Kidney epithelial cell (primary cell): Measurements from ENCODE around the gene HTD2. TPM values are rescaled to one million over a fixed set of nuclear protein-coding genes. Genes with fewer than 3 reads are reported as not detected.
A peak's percentile ranks its signal among the peaks of the same experiment; 100 is the strongest.
"Not testable (repeated sequence)": the region's sequence is repeated elsewhere in the genome, so short reads cannot be mapped to it uniquely, and the experiment has no call there.

ENCODE experiments used
- DNase-seq: peaks from one replicate; pipeline ENCODE4 v3.0.0-alpha.2; 2010; ENCODE audit warnings: low read depth
- H3K27me3 ChIP-seq: 2 replicates; pipeline ENCODE4 v1.6.0; 2011; ENCODE audit warnings: low read length; ENCODE audit not compliant: control insufficient read depth, insufficient read depth
- H3K36me3 ChIP-seq: 2 replicates; pipeline ENCODE4 v1.5.1; 2011; ENCODE audit warnings: low read length; ENCODE audit not compliant: control insufficient read depth, insufficient read depth
- H3K4me3 ChIP-seq: 2 replicates; pipeline ENCODE4 v1.5.1; 2011; ENCODE audit warnings: low read depth, mild to moderate bottlenecking, control low read depth, low read length
- total RNA-seq: library from RNA; depleted of rRNA; stranded (reverse); fragments of >200 nt; gene quantifications from 2 replicates; pipeline ENCODE4 v1.2.3, GENCODE V29; 2015
- TF ChIP-seq, protein P1 (sequence below): IDR thresholded peaks from 2 replicates; pipeline ENCODE4 v1.5.1; 2011; ENCODE audit warnings: mild to moderate bottlenecking, moderate library complexity, low read length, control low read depth, inconsistent platforms; ENCODE audit not compliant: insufficient read depth, poor library complexity, severe bottlenecking

HTD2 gene
- total RNA-seq, 1 donor from 2014 or later = 5.3 TPM

DNA sequence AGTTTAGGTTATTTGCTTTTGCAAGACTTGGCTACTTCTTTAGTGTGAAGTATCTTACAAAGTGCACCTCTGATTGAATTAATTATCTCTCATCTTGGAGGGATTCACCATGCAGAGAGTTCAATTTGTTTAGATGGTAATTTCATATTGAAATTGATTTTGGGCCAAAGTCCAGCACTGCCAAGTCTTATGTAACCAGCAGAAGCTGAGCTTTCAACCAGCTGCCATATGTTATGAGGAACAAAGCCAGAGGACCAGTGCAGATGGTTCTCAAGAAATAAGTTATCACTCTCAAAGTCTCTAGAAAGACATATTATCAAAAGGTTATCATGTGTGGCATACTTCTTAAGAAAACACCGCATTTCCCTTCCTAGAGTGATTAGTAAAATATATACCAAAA, 39.7 kb upstream of the HTD2 start:
- no peaks in the 10 kb centered on the region for H3K27me3 ChIP-seq
- H3K36me3 ChIP-seq = peaks cover 2% of the 10 kb centered on the region
- H3K4me3 ChIP-seq = no peak overlapping the region
- DNase-seq = no peak
- TF ChIP-seq, protein P1, sequence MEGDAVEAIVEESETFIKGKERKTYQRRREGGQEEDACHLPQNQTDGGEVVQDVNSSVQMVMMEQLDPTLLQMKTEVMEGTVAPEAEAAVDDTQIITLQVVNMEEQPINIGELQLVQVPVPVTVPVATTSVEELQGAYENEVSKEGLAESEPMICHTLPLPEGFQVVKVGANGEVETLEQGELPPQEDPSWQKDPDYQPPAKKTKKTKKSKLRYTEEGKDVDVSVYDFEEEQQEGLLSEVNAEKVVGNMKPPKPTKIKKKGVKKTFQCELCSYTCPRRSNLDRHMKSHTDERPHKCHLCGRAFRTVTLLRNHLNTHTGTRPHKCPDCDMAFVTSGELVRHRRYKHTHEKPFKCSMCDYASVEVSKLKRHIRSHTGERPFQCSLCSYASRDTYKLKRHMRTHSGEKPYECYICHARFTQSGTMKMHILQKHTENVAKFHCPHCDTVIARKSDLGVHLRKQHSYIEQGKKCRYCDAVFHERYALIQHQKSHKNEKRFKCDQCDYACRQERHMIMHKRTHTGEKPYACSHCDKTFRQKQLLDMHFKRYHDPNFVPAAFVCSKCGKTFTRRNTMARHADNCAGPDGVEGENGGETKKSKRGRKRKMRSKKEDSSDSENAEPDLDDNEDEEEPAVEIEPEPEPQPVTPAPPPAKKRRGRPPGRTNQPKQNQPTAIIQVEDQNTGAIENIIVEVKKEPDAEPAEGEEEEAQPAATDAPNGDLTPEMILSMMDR = no peak

DNA sequence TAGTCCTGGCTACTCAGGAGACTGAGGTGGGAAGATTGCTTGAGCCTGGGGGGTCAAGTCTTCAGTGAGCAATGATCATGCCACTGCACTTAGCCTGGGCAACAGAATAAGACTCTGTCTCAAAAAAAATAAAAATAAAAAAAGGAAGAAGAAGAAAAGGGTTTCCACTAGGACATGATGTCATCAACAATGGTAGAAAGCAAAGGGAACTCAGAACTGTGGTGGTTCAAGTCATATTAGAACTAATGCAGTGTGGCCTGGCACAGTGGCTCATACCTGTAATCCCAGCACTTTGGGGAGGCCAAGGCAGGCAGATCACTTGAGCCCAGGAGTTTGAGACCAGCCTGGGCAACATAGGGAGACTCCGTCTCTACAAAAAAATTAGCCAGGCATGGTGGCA, 38.8 kb upstream of the HTD2 start:
- H3K36me3 ChIP-seq, DNase-seq, H3K27me3 ChIP-seq, H3K4me3 ChIP-seq: not testable (repeated sequence)

DNA sequence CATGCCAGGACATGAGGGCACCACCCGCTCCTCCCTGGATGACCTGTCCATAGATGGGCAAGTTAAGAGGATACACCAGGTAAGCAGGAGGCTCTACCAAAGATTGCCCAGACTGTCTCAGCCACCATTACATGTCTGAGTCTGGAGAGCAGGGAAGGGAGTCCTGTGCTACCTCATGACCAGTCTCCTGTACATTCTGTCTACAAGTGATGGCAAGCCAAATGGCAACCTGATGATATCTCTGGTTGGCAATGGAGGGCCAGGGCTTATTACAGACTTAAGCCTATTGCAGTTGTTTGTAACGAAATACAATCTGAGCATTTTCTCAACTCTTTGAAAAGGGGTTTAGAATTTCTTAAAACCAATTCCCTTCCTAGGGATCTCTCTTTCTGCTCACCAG, 37.0 kb upstream of the HTD2 start:
- DNase-seq = no peak

DNA sequence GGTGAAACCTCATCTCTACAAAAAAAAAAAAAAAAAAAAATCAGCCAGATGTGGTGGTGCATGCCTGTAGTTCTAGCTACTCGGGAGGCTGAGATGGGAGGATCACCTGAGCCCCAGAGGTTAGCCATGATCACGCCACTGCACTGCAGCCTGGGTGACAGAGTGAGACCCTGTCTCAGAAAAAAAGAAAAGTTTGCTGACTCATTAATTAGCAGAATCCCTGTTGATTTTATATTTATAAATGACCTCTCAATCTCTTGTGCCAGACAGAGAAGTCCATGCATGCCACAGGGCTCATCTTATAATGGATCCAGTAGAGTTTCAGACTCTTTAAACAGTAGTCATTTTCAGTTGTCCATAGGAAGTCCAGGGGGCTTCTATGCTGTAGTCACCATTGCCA, 35.8 kb upstream of the HTD2 start:
- no peak overlapping the region for H3K4me3 ChIP-seq
- DNase-seq = no peak
- peaks cover 2% of the 10 kb centered on the region for H3K36me3 ChIP-seq
- H3K27me3 ChIP-seq = no peaks in the 10 kb centered on the region
- TF ChIP-seq, protein P1 = no peak

More for the DNA sequence above, 37.0 kb upstream of the HTD2 start:
- TF ChIP-seq, protein P1 = no peak
- Histone ChIP-seq H3K4me3 (no peak overlapping the region), H3K36me3 (peaks cover 2% of the 10 kb centered on the region), H3K27me3 (no peaks in the 10 kb centered on the region)

DNA sequence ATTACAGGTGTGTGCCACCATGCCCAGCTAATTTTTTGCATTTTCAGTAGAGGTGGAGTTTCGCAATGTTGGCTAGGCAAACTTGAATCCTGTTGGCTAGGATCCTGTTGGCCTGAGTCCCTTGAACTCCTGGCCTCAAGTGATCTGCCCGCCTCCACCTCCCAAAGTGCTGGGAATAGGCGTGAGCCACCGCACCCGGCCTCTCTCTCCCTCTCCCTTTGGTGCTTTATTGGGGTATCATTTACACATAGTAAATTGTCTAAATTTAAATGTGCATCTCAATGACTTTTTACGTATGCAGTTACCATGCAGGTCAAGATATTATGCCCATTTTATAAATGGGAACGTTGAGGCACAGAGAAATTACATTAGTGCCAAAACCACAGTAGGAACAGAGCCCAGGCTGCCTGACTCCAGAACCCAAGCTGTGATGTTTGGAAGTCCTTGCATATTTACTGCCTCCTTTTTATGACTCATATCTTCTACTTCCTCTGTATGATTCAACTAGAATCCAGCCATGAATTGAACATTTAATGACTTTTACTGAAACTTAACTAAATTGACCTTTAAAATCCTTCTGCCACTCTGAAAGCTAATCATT, 34.3 kb upstream of the HTD2 start:
- TF ChIP-seq, protein P1 = no peak
- H3K4me3 ChIP-seq = no peak overlapping the region
- DNase-seq = peak; percentile 64
- H3K36me3 ChIP-seq = peaks cover 2% of the 10 kb centered on the region
- no peaks in the 10 kb centered on the region for H3K27me3 ChIP-seq

DNA sequence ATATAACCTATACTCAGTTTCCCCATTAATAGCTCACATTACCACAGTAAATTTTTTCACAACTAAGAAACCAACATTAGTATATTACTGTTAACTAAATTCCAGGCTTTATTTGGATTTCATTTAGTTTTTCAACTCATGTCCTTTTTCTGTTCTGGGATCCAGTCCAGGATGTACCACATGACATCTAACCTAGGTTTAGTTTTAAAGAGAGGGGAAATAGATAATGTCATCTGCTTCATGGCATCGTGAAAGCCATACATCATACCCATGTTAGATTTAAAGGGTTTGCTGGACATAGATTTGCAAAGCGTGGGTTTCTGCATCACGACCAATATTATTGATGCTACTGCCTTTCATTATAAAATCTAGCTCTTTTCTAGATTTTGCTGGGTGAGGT, 33.4 kb upstream of the HTD2 start:
- Histone ChIP-seq H3K4me3 (no peak overlapping the region), H3K27me3 (no peaks in the 10 kb centered on the region), H3K36me3 (peaks cover 2% of the 10 kb centered on the region)
- TF ChIP-seq, protein P1 = no peak
- DNase-seq = no peak

DNA sequence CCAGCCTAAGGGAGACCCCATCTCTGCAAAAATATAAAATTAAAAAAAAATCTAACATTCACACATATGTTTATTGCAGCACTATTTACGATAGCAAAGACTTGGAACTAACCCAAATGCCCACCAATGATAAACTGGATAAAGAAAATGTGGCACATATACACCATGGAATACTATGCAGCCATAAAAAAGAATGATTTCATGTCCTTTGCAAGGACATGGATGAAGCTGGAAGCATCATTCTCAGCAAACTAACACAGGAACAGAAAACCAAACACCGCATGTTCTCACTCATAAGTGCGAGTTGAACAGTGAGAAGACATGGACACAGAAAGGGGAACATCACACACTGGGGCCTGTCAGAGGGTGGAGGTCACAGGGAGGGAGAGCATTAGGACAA, 33.0 kb upstream of the HTD2 start:
- not testable (repeated sequence) for DNase-seq, H3K4me3 ChIP-seq, H3K27me3 ChIP-seq, H3K36me3 ChIP-seq
